ENCODE measurements around the gene CSTPP1.

GRCh38 chr11:47177846-47178245 lies 241.3 kb downstream of the CSTPP1 start:
- no peak for TF ChIP-seq POLR2A (IDR thresholded peaks at IDR 0.05)
- TF ChIP-seq CTCF (IDR thresholded peaks at IDR 0.05) = no peak
- no peak for TF ChIP-seq EP300 (IDR thresholded peaks at IDR 0.05)

Data from tibial nerve (tissue), 4 donors.